GM19035 (cell line): Measurements from ENCODE around the gene CCDC158.
"Not testable (repeated sequence)": the region's sequence is repeated elsewhere in the genome, so short reads cannot be mapped to it uniquely, and the experiment has no call there.

Experiments used
- ATAC-seq: cut with Tn5 transposase; IDR thresholded peaks from one replicate; pipeline ENCODE4 v1.9.1; 2021; ENCODE audit not compliant: unreplicated experiment

CCDC158 gene

DNA sequence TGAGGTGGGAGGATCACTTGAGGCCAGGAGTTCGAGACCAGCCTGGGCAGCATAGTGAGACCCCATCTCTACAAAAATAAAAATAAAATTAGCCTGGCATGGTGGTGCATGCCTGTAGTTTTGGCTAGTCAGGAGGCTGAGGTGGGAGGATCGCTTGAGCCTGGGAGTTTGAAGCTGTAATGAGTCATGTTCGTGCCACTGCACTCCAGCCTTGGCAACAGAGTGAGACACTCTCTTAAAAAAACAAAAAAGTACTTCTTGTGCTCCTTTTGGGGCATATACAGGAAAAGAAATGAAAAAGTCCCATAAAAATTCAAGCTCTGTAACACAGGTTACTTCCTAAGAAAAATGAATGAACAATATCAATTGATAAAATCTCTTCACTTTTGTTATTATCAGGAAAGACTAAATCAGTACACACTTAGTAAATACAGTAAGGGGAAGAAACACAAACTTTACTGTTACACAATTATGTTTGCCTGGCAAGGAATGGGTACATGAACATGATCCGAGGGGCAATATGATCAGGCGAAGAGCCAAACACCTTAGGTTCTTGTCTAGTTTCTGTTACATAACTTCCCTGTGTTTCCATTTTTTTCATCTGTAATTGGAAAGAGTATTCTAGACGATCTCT, 46.9 kb downstream of the CCDC158 start:
- no peak for ATAC-seq

- ATAC-seq: no peak
These were observed 54.2 kb downstream of the CCDC158 start for GRCh38 chr4:76366737-76367136.

GRCh38 chr4:76365636-76366035, 55.3 kb downstream of the CCDC158 start:
- no peak for ATAC-seq

GRCh38 chr4:76364763-76365162, 56.2 kb downstream of the CCDC158 start:
- ATAC-seq: no peak

DNA sequence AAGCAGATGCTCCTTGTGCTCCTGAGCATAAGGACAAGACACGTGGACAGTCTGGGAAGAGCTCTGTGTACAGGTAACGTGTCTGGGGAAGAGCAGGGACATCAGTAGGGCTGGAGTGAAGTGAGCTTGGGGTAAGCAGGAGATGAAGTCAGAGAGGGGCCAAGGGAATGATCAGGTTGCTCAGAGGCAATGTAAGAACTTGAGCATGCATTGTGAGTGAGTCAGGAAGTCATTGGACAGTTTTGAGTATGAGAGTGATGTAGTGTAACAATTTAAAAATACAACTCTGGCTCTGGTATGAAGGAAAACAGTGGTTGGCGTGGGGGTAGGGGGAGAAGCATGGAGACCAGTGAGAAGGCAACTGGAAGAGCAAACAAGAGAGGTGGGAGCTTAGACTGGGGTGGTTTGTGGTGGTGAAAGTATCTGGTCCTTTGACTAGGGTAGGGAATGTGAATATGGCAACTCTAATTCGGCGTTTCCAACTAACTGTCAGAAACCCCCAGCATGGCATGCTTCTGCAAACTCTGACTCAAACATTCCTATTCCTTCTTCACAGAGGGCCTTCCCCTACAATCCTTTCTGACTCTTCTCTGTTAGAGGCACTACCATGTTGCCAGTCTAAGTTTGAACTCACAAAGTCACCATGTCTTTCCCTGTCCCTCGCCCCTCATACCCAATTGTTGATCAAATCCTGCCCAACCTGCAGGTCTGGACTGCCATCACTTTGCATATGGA, 57.2 kb downstream of the CCDC158 start:
- ATAC-seq: no peak

DNA sequence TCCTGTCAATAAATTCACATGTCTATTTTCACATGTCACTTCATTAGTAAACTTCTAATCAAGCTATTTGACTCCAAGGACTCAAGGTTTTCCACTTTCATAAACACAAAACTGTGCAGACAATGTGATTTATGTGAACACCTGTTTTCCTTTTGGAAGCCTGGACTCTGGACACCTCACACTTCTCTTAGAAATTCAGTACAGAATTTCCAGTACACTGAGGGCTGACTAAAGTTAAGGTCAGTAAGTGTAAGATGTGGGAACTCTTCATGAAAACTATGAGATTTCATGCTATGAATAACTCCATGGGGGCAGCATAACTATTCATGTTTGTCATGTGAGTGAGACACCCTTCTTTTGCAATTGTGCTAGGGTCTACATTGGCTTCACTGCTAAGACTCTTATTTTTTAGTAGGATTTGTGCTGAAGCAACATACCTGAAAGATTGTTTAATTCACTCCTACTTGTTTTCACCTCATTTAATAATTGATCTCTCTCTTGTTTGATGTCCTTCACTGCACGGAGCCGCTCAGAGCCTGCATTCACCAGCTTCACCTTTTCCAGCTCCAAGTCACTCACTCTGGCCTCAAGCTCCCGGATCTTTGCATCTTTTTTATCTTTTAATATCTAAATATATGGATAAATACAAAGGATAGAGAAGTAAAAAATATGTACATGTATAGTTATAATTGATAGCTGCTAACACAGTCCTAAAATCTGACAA, 59.1 kb downstream of the CCDC158 start:
- no peak for ATAC-seq

- not testable (repeated sequence) for ATAC-seq
These were observed 61.0 kb downstream of the CCDC158 start for GRCh38 chr4:76359881-76360466.

- ATAC-seq: no peak
These were observed 63.0 kb downstream of the CCDC158 start for GRCh38 chr4:76357981-76358380.

GRCh38 chr4:76354517-76355473, 66.1 kb downstream of the CCDC158 start:
- ATAC-seq: no peak

- no peak for ATAC-seq
These were observed 78.1 kb downstream of the CCDC158 start for GRCh38 chr4:76342803-76343202.

DNA sequence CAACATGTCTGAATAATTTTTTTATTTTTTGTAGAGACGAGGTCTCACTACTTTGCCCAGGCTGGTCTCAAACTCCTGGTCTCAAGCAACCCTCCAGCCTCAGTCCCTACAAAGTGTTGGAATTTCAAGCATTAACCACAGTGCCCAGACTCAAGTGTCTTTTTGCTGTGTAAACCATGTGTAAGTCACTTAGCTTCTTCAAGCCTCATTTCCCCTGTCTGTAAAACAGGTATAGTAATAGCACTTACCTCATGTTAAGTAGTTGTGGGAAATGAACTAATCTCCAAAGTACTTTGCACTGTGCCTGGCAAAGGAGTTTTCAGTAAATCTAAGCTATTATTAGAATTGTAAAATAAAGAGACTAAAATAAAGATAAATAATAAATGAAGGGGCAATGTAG, 78.8 kb downstream of the CCDC158 start:
- ATAC-seq: no peak

DNA sequence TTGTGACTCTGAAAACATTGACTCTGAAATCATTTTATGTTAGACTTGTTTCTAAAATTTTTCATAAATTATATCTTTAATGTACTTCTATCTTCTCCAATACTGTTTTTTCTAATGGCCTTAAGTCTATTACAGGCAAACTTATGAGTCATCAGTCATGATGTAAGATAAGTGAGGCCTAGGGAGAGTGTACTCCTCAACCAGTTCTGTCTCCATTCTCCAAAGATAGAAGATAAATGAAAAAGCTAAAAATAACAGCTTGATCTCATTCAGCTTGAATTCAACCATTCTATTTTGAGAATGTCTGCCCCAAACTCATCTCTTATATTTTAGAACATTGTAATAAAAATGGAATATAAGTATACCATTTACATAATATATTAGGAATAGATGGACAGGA, 79.9 kb downstream of the CCDC158 start:
- ATAC-seq: no peak

DNA sequence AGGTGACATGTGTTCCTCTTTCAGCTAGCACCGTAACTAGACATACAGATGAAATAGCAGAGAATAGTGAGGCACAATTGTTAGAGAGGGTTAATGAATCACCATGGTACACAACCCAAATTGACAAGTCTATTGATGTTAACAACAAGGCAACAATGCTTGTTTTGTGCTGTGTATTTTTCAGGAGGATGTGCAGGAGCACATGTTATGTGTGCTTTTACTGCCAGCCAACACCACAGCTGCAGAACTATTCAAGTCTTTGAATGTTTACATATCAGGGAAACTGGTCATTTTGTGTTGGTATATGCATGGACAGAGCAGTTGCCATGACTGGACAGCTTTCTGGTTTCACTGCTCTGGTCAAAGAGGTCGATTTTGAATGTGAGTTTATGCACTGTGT, 81.6 kb downstream of the CCDC158 start:
- ATAC-seq: no peak

DNA sequence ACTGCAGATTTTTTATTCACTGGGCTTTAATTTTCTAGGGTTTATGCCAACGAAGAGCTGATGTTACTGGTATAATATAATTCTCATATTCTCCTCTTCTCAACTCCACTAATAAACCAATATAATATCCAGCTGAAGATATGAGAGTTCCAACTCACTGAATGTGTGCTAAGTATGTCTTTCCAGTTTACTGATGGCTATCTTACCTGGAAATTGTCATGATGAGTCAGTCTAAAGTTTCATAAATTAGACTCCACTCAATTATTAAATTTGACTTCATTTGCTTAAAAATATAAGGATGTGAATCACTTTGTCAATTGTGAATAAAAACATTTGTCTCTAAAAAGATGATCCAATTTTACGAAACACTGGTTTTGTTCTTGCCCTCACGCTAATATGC, 86.1 kb downstream of the CCDC158 start:
- no peak for ATAC-seq

DNA sequence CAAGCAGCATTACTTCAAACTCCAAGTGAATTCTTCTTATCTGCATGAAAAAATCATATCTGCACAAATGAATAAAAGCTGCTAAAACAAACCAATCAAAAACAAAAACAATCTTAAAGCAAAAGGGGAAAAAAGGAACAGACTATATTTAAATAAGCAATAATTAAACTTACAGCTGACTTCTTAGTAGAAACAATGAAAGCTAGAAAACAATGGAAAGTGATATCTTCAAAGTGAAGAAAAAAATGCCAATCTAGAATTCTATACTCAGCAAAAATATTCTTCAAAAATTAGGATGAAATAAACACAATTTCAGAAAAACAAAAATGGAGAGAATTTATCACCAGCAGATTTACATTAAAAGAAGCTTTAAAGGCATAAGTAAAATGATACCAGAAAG, 94.4 kb downstream of the CCDC158 start:
- ATAC-seq: no peak

- ATAC-seq: no peak
These were observed 95.9 kb downstream of the CCDC158 start for GRCh38 chr4:76325072-76325471.

GRCh38 chr4:76322236-76322635, 98.7 kb downstream of the CCDC158 start:
- ATAC-seq: no peak

- no peak for ATAC-seq
These were observed 104.8 kb downstream of the CCDC158 start for GRCh38 chr4:76316131-76316530.

- no peak for ATAC-seq
These were observed 105.5 kb downstream of the CCDC158 start for GRCh38 chr4:76315267-76315918.

DNA sequence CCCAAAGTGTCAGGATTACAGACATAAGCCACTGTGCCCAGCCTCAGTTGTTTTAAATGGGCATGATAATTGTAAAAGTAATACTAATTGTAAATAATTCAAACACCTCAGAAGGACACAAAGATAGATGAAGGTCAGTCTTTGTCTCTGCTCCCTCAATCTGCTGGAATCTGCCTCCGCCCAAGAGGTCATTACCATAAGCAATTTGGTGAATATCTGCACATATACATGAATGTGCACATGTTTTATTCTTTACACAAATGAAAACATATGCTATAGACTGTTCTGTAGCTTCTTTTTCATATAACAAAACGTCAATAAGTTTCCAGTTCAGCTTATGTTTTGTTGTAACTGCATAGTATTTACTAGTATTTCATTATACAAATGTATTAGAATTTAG, 107.4 kb downstream of the CCDC158 start:
- no peak for ATAC-seq
